A549 (cell line): ENCODE data around the gene PRKAG2.

Experiments used
- BHLHE40 ChIP-seq: IDR thresholded peaks from 2 replicates; pipeline ENCODE4 v1.6.1; 2012; ENCODE audit warnings: low read depth, low read length, inconsistent platforms
- CTCF ChIP-seq: fragments of >200 bp; sonication (Bioruptor Twin); formaldehyde crosslinking; IDR thresholded peaks from 3 replicates; pipeline ENCODE4 v1.5.1; 2016
- EHMT2 ChIP-seq: fragments of 200-600 bp; sonication (generic); IDR thresholded peaks from 2 replicates; pipeline ENCODE4 v1.6.1; 2016; ENCODE audit warnings: antibody characterized with exemption, low read depth, mild to moderate bottlenecking, moderate library complexity
- ESRRA ChIP-seq: fragments of 150-350 bp; IDR thresholded peaks from 2 replicates; pipeline ENCODE4 v1.6.1; 2014; ENCODE audit warnings: mild to moderate bottlenecking, low read length, borderline replicate concordance
- FOSL2 ChIP-seq, 2 experiments: fragments of 450-650 bp in 1 of 2; fragments of >200 bp in 1 of 2; sonication (Bioruptor Twin) in 1 of 2; formaldehyde crosslinking; IDR thresholded peaks; 2 replicates each; pipeline versions ENCODE4 v1.5.0 to v1.6.1; 2016 to 2020; ENCODE audit warnings: mild to moderate bottlenecking in 1 of 2, moderate library complexity in 1 of 2
- HMGXB4 ChIP-seq: fragments of 250-450 bp; sonication (Bioruptor Pico); IDR thresholded peaks from 2 replicates; pipeline ENCODE4 v1.5.0; 2021; ENCODE audit warnings: mild to moderate bottlenecking, moderate library complexity, borderline replicate concordance
- MAX ChIP-seq: IDR thresholded peaks from 2 replicates; pipeline ENCODE4 v1.6.1; 2012
- MAZ ChIP-seq: fragments of 150-350 bp; IDR thresholded peaks from 2 replicates; pipeline ENCODE4 v1.6.1; 2014; ENCODE audit warnings: antibody characterized with exemption, low read depth, low read length, borderline replicate concordance
- POLR2A ChIP-seq: IDR thresholded peaks from 2 replicates; pipeline ENCODE4 v1.6.1; 2012; ENCODE audit warnings: mild to moderate bottlenecking, low read length
- REST ChIP-seq: fragments of 200-600 bp; sonication (generic); IDR thresholded peaks from 2 replicates; pipeline ENCODE4 v1.6.1; 2016; ENCODE audit warnings: antibody characterized with exemption, mild to moderate bottlenecking, moderate library complexity
- RFX5 ChIP-seq: fragments of 450-650 bp; IDR thresholded peaks from 2 replicates; pipeline ENCODE4 v1.7.1; 2014; ENCODE audit warnings: antibody characterized with exemption, mild to moderate bottlenecking, moderate library complexity
- ZFP36 ChIP-seq: fragments of 450-650 bp; IDR thresholded peaks from 2 replicates; pipeline ENCODE4 v1.6.1; 2014; ENCODE audit warnings: borderline replicate concordance; ENCODE audit not compliant: partially characterized antibody

- TF ChIP-seq ESRRA = no peak
- TF ChIP-seq RFX5 = no peak
- no peak for TF ChIP-seq ZFP36
- TF ChIP-seq BHLHE40 = no peak
- no peak for TF ChIP-seq CTCF
- no peak for TF ChIP-seq POLR2A
- no peak for TF ChIP-seq REST
- TF ChIP-seq HMGXB4 (CRISPR knock-in tag) = no peak
- TF ChIP-seq EHMT2 = no peak
- TF ChIP-seq FOSL2 (IDR thresholded peaks at IDR 0.05) = no peak
- no peak for TF ChIP-seq FOSL2 (CRISPR knock-in tag; IDR thresholded peaks at IDR 0.05)
- no peak for TF ChIP-seq MAZ
- TF ChIP-seq MAX = no peak
These were observed 107.6 kb downstream of the PRKAG2 start for GRCh38 chr7:151769188-151769821.
